Measurements from ENCODE around the gene PALD1.

DNA sequence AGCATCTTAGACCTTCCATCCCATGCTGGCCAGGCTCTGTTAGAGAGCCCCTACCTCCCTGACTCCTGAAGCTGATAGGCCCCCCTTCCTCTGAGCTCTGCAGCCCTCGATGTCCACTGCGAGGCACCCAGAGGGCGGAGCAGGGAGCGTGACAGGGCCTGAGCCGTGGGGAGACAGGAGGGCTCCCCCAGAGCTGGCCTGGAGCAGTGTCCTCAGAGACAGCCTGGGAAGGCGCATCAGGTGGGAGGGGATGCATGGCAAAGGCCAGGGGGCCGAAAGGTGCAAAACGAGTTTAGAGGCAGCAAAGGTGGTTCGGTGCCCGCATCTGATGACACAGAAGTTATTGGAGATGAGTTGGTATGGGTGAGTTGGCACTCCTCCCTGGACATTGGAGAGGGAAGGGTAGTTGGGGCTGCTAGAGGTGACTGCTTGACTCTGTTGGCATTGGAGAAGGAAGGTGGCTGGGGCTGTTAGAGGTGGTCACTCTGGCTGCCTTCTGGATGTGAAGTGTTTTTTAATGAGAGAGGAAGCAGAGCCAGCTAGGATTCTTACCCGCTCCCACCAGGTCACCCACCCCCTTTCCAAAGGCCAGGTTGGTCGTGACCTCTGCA lies 70.9 kb downstream of the PALD1 start:
- no peak for TF ChIP-seq POLR2A (IDR thresholded peaks at IDR 0.05)
- TF ChIP-seq, protein P1, sequence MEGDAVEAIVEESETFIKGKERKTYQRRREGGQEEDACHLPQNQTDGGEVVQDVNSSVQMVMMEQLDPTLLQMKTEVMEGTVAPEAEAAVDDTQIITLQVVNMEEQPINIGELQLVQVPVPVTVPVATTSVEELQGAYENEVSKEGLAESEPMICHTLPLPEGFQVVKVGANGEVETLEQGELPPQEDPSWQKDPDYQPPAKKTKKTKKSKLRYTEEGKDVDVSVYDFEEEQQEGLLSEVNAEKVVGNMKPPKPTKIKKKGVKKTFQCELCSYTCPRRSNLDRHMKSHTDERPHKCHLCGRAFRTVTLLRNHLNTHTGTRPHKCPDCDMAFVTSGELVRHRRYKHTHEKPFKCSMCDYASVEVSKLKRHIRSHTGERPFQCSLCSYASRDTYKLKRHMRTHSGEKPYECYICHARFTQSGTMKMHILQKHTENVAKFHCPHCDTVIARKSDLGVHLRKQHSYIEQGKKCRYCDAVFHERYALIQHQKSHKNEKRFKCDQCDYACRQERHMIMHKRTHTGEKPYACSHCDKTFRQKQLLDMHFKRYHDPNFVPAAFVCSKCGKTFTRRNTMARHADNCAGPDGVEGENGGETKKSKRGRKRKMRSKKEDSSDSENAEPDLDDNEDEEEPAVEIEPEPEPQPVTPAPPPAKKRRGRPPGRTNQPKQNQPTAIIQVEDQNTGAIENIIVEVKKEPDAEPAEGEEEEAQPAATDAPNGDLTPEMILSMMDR (IDR thresholded peaks at IDR 0.05): no peak

All from testis (tissue), 2 donors.